Measurements from ENCODE around the gene LRCH3.
"Not testable (repeated sequence)": the region's sequence is repeated elsewhere in the genome, so short reads cannot be mapped to it uniquely, and the experiment has no call there.

Gene LRCH3

DNA sequence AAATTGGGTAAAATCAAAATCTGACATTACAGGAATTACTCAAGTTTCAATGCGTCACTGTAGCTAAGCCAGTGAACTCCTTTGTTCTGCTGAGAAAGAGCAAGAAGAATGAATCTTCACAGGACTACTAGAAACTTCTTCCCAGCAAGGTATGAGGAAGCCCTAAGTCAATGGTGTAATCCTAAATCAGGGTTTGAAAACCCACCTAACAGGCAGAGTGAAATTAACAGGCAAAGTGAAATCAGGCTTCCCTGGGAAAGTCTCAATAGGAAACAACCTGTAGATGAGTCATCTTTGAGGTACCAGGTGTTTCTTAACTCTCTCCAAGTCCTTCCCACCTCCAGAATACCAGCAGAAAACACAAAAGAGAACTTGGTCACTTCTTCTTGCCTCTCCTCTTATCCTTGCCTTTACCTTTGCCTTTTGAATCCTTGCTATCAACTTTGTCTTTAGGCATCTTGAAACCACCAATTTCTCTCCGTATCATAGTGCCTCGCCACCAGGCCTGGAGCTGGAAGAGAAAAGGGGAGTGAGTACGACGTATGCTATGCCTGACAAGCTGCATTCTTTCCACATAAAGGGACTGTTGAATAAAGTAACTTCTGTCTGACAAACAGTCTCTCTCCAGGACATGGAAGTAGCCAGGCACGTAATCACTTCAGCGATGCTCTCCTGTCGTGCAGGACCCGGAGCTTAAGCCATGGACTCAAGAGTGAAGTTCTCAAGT lies 98.3 kb downstream of the LRCH3 start:
- DNase-seq, result no peak

DNA sequence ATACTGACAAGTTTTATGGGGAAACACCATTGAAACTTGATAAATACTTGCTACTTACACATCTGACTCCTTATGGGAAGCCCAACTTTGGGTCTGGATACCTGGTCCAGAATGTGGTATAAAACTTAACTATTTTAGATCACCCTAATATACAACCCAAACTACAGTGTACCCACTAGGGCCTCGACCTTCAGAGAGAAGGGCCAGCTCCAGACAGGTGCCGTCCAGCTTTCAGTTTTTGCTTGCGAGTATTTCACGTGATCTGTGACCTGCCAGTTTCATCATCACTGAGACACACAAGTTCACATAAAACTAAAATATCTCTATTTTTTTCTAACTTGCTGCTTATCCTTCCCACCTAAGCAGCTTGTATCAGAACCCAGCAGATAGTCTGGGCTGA lies 99.6 kb downstream of the LRCH3 start:
- no peak for DNase-seq

GRCh38 chr3:197892162-197892561 lies 101.1 kb downstream of the LRCH3 start:
- no peak for DNase-seq

DNA sequence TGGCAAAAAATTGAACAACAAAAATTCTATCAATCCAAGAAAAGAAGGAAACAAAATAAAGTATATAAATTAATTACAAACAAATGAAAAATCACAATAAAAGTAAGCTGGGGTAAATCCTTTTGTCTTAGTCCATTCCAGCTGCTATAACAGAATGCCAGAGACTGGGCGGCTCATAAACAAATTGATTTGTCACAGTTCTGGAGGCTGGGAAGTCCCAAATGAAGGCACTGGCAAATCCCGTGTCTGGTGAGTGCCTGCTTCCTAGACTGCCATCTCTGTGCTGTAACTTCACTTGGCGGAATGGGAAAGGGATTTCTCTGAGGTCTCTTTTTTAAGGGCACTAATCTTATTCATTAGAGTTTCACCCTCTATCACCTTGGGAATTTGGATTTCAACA lies 105.4 kb downstream of the LRCH3 start:
- no peak for DNase-seq

DNA sequence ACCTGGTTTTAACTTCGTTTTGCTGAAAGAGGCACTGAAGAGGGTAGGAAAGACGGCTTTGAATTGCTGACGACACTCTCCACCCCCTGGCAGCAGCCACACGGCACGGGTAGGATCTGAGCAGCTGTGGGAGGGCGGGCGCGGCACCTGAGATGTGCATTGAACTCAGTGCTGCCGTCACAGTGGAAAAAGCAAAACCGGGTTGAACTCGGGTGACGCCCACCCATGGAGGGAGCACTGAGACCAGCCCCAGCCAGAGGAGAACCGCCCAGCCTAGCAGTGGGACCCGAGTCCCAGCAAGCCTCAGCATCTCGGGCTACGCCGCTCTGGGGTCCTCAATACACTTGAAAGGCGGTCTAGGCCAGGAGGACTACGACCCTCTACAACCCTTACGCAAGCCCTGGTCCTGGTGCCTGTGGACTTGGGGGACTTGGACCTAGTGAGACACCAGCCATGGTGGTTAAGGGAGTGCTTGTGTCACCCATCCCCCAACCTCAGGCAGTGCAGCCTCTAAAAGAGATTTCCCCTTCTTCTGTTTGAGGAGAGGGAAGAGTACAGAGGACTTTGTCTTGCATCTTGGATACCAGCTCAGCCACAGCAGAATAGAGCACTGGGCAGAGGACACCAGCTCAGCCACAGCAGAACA lies 108.9 kb downstream of the LRCH3 start:
- no peak for DNase-seq

- no peak for DNase-seq
These were observed 110.6 kb downstream of the LRCH3 start for GRCh38 chr3:197901626-197902025.

DNA sequence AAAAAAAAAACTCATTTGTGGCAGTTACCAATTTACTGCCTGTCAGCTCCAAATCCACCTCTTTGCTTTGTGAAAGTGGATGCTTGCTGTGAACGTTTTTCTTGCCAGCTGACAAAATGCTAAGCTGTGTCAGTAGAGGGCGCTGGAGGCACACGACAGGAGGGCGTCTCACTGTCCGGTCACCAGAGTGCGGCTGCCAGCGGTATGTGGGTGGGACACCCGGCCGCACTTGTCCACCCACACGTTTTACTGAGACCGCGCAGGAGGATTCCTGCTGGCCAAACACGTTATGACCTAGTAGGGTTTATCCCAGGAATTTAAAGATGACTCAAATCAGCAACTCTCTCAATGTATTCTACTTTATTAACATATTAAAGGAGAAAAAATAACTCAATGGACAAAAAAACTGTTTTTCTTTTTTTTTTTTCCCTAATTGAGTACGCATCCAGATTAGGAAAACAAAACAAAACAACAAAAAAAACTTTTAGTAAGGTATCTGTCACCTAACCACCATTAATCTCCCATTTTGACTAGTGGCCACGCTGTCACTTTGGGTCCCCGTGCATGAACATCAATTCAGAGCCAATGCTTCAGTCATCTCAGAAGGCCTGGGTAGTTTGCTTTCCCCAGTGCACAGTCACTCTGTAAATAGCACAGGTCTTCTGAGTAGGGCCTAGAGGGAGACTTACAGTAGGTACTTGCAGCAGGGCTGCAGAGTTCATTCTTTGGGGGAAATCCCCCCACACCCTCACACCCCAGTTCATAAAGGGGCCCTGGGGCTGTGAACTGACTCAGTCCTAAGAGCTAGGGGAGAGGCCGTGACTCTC lies 115.2 kb downstream of the LRCH3 start:
- peak; percentile 87 for DNase-seq

- no peak for DNase-seq
These were observed 115.8 kb downstream of the LRCH3 start for GRCh38 chr3:197906850-197907187.

GRCh38 chr3:197907196-197907595 lies 116.1 kb downstream of the LRCH3 start:
- DNase-seq, result no peak

DNA sequence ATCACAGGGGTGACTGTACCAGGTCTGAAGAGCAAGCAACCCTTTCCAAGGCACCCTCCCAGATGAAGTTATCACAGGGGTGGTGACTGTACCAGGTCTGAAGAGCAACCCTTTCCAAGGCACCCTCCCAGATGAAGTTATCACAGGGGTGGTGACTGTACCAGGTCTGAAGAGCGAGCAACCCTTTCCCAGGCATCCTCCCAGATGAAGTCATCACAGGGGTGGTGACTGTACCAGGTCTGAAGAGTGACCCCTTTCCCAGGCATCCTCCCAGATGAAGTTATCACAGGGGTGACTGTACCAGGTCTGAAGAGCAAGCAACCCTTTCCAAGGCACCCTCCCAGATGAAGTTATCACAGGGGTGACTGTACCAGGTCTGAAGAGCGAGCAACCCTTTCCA lies 117.5 kb downstream of the LRCH3 start:
- not testable (repeated sequence) for DNase-seq

DNA sequence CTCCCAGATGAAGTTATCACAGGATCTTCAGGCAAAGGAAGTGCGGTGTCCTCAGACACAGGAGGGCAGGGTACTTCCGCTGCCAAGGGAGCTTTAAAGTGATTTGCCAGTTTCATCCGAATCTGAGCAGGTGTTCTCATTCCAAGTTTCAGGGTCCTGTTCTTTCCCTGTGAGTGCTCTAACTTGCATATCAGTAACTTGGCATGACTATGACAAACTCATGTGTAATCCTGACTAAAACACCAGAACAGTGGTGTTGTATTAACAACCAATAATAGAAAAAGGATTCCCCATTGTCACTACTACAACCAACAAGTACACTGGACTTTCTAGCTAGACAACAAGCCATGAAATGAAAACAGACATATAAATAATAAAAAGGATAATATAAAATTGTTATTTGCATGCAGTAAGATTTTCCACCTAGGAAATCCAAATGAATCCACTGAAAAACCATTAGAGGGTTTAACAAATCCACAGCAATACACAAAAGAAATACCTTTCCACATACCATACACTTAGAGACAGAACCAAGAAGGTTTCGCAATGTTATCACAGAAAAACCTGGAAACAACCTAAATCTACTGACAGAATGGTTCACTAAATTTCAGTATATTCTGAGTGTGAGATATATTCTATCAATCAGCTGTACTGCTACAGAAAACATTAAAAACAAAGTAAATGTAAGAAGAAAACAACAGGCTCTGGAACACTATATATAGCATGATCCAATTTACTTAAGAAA lies 118.1 kb downstream of the LRCH3 start:
- no peak for DNase-seq

- no peak for DNase-seq
These were observed 121.9 kb downstream of the LRCH3 start for GRCh38 chr3:197912741-197913476.

- no peak for DNase-seq
These were observed 122.8 kb downstream of the LRCH3 start for GRCh38 chr3:197913641-197914380.

DNA sequence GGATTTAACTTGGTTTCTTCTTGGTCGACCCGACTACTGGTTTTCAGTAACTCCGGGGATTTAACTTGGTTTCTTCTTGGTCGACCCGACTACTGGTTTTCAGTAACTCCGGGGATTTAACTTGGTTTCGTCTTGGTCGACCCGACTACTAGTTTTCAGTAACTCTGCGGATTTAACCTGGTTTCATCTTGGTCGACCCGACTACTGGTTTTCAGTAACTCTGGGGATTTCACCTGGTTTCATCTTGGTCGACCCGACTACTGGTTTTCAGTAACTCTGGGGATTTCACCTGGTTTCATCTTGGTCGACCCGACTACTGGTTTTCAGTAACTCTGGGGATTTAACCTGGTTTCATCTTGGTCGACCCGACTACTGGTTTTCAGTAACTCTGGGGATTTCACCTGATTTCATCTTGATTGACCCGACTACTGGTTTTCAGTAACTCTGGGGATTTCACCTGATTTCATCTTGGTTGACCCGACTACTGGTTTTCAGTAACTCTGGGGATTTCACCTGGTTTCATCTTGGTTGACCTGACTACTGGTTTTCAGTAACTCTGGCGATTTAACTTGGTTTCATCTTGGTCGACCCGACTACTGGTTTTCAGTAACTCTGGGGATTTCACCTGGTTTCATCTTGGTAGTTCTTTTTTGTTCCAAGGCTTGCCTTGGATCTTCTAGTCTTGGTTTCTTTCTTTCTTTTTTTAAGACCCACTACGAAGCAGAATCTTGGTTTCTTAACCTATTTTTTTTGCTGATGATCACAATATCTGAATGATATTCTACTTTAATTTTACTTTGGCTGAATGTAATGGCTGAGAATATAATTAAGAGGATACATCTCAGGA lies 130.6 kb downstream of the LRCH3 start:
- not testable (repeated sequence) for DNase-seq

DNA sequence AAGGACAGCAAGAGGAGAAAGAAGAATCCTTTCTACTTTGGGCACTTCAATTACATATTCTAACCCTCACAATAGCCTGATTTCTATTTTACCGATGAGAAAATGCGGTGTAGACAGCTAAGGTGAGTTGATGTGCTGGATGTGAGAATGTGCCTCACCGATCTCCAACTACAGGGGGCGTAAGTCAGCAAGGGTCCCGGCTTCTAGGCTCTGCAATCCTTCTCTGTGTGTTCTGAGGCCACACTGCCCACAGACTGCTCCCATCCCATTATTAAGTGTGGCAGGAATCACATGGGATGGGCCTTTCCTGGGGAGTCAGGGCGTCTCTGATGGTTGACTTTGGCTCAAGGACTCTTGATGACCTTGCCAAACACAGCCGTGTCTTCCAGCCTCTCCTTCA lies 135.4 kb downstream of the LRCH3 start:
- DNase-seq, result peak; percentile 36

DNA sequence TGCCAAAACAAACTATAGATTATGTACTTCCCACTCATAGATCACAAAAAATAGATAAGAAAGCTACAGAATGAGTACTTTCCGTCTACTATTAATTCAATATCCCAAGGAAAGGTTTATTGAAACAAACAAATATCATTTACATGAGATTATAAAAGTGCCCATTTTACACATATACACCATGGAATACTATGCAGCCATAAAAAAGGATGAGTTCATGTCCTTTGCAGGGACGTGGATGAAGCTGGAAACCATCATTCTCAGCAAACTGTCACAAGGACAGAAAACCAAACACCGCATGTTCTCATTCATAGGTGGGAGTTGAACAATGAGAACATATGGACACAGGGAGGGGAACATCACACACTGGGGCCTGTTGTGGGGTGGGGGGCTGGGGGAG lies 136.5 kb downstream of the LRCH3 start:
- not testable (repeated sequence) for DNase-seq

GRCh38 chr3:197936819-197937384 lies 145.8 kb downstream of the LRCH3 start:
- no peak for DNase-seq

Measured in OCI-M1 (cell line).